HEK293T (cell line): ENCODE results near the gene EIF5.

ENCODE experiments used
- CTCF ChIA-PET: fragments of 350-600 bp; formaldehyde crosslinking; extraction: SDS; loops from one replicate; lab custom pipeline; 2021; ENCODE audit warnings: antibody characterized with exemption, inconsistent platforms; lab: Yijun Ruan, JAX
- POLR2A ChIA-PET: fragments of 350-600 bp; formaldehyde crosslinking; extraction: SDS; loops from one replicate; lab custom pipeline; 2020; ENCODE audit warnings: antibody characterized with exemption, inconsistent platforms; lab: Yijun Ruan, JAX
- DNase-seq: peaks from one replicate; pipeline ENCODE4 v3.0.0; 2012; ENCODE audit warnings: mixed read lengths; ENCODE audit errors: extremely low spot score
- ARNT ChIP-seq: fragments of 450-650 bp; IDR thresholded peaks from 2 replicates; pipeline ENCODE4 v1.6.1; 2017; ENCODE audit warnings: mild to moderate bottlenecking
- BHLHE40 ChIP-seq: fragments of 450-650 bp; IDR thresholded peaks from 2 replicates; pipeline ENCODE4 v1.6.1; 2016; ENCODE audit warnings: mild to moderate bottlenecking, moderate library complexity, borderline replicate concordance
- CTBP1 ChIP-seq: fragments of 450-650 bp; IDR thresholded peaks from 2 replicates; pipeline ENCODE4 v1.6.1; 2016; ENCODE audit warnings: borderline replicate concordance
- ELF4 ChIP-seq: fragments of 450-650 bp; IDR thresholded peaks from 2 replicates; pipeline ENCODE4 v1.6.1; 2017; ENCODE audit warnings: antibody characterized with exemption
- FOXA1 ChIP-seq: fragments of 450-650 bp; IDR thresholded peaks from 2 replicates; pipeline ENCODE4 v1.6.1; 2016; ENCODE audit warnings: mild to moderate bottlenecking
- FOXK2 ChIP-seq: fragments of 450-650 bp; IDR thresholded peaks from 2 replicates; pipeline ENCODE4 v1.6.1; 2016; ENCODE audit warnings: mild to moderate bottlenecking
- FOXM1 ChIP-seq: fragments of 450-650 bp; IDR thresholded peaks from 2 replicates; pipeline ENCODE4 v1.6.1; 2017; ENCODE audit warnings: mild to moderate bottlenecking, borderline replicate concordance
- HDGF ChIP-seq: fragments of 450-650 bp; IDR thresholded peaks from 2 replicates; pipeline ENCODE4 v1.6.1; 2017; ENCODE audit warnings: antibody characterized with exemption, borderline replicate concordance
- L3MBTL2 ChIP-seq: fragments of 450-650 bp; conservative IDR thresholded peaks from 2 replicates; pipeline ENCODE4 v1.6.1; 2016; ENCODE audit warnings: mild to moderate bottlenecking
- LEF1 ChIP-seq: fragments of 450-650 bp; IDR thresholded peaks from 2 replicates; pipeline ENCODE4 v1.6.1; 2017; ENCODE audit warnings: mild to moderate bottlenecking, borderline replicate concordance
- NFRKB ChIP-seq: fragments of 450-650 bp; IDR thresholded peaks from 2 replicates; pipeline ENCODE4 v1.6.1; 2016; ENCODE audit warnings: mild to moderate bottlenecking, moderate library complexity
- SP1 ChIP-seq: fragments of 450-650 bp; IDR thresholded peaks from 2 replicates; pipeline ENCODE4 v1.6.1; 2017
- SUZ12 ChIP-seq: fragments of 450-650 bp; IDR thresholded peaks from 2 replicates; pipeline ENCODE4 v1.6.1; 2016; ENCODE audit warnings: mild to moderate bottlenecking
- TARDBP ChIP-seq: fragments of 450-650 bp; IDR thresholded peaks from 2 replicates; pipeline ENCODE4 v1.6.1; 2016
- ZNF384 ChIP-seq: fragments of 450-650 bp; IDR thresholded peaks from 2 replicates; pipeline ENCODE4 v1.6.1; 2016
- TF ChIP-seq, protein P1 (sequence below): fragments of 450-650 bp; IDR thresholded peaks from 2 replicates; pipeline ENCODE4 v1.6.1; 2016

The EIF5 gene

DNA sequence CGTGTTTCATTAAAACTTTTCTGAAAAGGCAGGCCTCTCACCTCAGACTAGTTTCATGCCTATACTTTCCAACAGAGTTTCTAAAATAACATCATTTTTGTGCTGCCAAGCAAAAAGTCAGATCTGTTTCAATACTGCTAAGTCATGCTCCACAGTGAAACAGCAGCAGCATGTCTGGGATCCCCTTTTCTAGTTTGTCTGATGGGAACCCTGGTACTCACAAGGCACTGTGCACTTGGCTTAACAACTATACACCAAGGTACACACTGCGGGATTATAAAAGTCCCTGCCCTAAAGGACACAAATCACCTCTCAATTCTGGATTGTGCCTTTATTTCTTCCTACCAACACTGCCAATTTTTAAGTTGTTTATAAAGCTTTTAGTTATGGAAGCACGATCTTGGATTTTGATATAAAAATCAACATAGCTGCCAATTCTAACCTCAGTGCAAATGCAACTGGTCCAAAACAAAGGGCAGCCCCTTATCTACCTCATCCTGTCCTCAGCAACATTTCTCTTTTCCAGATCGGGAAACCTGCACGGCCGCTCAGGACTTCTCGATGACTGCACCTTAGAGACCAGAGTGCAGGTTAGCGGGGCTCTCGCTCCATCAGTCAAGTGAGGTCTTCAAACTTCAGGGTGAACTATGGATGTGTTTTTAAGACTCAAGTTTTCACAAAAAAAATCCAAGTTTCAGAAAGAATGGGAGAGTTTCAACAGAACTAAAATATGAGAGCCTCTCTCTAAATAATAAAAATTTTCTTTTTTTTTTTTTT is 1.7 kb upstream of the EIF5 start:
- POLR2A ChIA-PET = interaction anchor here (0.7 to 5.5 kb wide), 8 partner anchors 8 to 65 kb away, joined by 3 to 76 read pairs (median 8); no protein-coding TSS in a partner anchor
- CTCF ChIA-PET = interaction anchor here (1.2 kb wide), 1 partner anchor 61 kb away, joined by 3 read pairs; no protein-coding TSS in a partner anchor
- no peak for TF ChIP-seq LEF1
- TF ChIP-seq, protein P1, sequence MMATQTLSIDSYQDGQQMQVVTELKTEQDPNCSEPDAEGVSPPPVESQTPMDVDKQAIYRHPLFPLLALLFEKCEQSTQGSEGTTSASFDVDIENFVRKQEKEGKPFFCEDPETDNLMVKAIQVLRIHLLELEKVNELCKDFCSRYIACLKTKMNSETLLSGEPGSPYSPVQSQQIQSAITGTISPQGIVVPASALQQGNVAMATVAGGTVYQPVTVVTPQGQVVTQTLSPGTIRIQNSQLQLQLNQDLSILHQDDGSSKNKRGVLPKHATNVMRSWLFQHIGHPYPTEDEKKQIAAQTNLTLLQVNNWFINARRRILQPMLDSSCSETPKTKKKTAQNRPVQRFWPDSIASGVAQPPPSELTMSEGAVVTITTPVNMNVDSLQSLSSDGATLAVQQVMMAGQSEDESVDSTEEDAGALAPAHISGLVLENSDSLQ = no peak
- no peak for TF ChIP-seq SP1
- no peak for TF ChIP-seq ELF4
- TF ChIP-seq CTBP1 = no peak
- TF ChIP-seq SUZ12 = no peak
- TF ChIP-seq FOXA1 = no peak
- no peak for TF ChIP-seq FOXK2
- TF ChIP-seq FOXM1 = no peak
- TF ChIP-seq L3MBTL2 = no peak
- no peak for TF ChIP-seq NFRKB
- TF ChIP-seq ZNF384 = no peak
- TF ChIP-seq BHLHE40 = no peak
- no peak for DNase-seq

DNA sequence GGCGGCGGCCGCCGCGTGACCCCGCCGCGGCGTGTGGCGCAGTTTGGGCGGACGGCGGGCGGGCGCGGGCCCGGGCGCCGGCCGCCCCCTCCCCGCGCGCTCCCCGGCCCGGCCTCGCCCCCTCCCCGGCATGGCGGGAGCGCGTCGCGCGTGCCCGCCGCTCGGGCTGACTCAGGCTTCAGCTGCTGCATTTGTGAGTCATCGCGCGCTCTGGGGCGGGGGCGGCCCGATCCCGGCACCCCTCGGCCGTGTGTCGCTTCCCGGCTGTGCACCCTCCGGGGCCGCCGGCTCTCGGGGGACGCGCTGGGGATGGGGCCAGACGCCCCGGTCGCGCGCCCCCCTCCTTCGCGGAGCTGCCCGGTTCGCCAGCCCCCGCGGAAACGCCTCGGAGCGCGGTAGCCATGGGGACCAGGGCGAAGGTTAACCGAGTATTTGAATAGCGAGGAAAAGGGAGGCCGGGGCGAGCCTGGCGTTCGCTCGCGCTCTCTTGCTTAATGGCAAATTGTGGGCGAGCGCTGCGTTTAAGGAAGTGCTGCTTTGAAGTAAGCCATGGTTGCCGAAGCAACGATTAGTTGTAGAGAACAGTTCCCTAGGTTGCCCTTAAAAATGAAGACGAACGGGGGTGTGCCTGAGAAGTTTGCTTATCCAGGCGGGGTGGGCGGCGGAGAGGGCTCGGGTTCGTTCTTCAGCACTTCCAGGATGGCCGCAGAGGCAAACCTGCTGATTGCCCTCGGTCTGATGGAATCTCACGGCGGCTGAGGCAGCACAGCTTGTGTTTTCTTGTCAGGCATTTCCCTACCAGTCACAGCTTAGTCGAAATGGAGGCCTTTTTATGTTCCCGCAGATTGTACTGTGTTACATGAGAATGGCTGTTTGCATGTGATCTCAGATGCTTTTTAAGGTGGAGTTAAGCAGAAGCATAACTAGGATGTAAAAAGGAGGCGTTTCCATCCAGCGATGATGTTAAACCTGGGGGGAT is 896 bp downstream of the EIF5 start:
- ChIA-PET POLR2A (interaction anchor here (0.6 to 5.5 kb wide), 25 partner anchors 10 to 280 kb away, joined by 3 to 76 read pairs (median 5); partner anchors contain the start of genes EXOC3L4 and MARK3), CTCF (interaction anchor here (0.7 kb wide), 1 partner anchor 1009 kb away, joined by 3 read pairs; no protein-coding TSS in a partner anchor)
- DNase-seq = peak; percentile 41
- TF ChIP-seq ARNT (no peak), SP1 (no peak), ELF4 (no peak), FOXK2 (no peak), BHLHE40 (no peak)
- TF ChIP-seq, protein P1 = no peak

DNA sequence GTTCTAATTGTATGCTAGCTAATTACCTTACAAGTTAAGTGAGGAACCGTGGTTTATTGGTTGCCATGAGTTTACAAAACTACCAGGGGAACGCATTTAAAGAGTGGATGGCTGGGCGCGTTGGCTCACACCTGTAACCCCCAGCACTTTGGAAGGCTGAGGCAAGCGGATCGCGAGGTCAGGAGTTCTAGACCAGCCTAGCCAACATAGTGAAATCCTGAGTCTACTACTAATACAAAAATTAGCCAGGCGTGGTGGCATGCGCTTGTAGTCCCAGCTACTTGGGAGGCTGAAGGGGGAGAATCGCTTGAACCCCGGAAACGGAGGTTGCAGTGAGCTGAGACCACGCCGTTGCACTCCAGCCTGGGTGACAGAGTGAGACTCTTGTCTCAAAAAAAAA is 2.2 kb downstream of the EIF5 start:
- POLR2A ChIA-PET = interaction anchor here (1.2 to 5.5 kb wide), 4 partner anchors 8 to 49 kb away, joined by 3 to 76 read pairs (median 14); partner anchors contain the start of gene MARK3

DNA sequence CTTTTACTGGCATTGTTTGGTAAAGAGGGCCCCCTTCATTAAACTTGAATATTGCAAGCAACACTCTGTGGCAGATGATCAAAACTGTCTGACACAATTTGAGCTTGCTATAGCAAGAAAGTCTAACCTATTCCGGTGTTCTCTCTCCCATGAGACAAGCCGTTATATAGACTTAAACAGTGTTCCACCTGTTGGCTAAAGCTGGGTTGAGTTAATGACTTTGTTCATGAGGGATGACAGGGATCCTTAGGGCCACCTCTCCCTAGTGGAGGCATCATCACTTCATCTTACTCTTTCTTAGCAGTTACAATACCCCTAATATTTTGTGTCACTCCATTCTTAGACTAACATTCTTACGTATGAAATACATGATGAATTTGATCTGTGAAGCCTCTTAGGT is 3.8 kb downstream of the EIF5 start:
- no peak for DNase-seq
- CTCF ChIA-PET = no interaction called here
- TF ChIP-seq SP1 (no peak), TARDBP (no peak), BHLHE40 (no peak)
- POLR2A ChIA-PET = no interaction called here

More for the DNA sequence above, 2.2 kb downstream of the EIF5 start:
- DNase-seq = no peak
- CTCF ChIA-PET = interaction anchor here (0.7 kb wide), 2 partner anchors 57 to 90 kb away, joined by 6 to 7 read pairs; no protein-coding TSS in a partner anchor
- TF ChIP-seq FOXK2 = no peak
- no peak for TF ChIP-seq NFRKB
- TF ChIP-seq BHLHE40 = no peak
- TF ChIP-seq, protein P1 = no peak
- no peak for TF ChIP-seq ZNF384
- TF ChIP-seq L3MBTL2 = no peak
- TF ChIP-seq FOXM1 = no peak
- no peak for TF ChIP-seq SP1
- no peak for TF ChIP-seq LEF1
- TF ChIP-seq HDGF = no peak
- no peak for TF ChIP-seq ELF4
- no peak for TF ChIP-seq ARNT

DNA sequence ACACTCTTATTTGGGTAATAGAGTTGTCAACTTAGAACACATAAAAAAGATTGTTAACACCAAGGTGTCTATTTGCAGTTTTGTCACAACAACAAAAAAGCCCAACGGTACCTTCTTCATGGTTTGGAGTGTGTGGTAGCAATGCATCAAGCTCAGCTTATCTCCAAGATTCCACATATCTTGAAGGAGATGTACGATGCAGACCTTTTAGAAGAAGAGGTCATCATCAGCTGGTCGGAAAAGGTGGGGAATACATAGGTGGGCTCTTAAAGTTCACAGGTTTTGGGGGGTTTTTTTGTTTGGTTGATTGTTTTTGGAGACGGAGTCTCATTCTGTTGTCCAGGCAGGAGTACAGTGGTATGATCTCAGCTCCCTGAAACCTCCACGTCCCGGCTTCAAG is 5.5 kb downstream of the EIF5 start:
- no peak for DNase-seq
- CTCF ChIA-PET = interaction anchor here (1.7 kb wide), 1 partner anchor 51 kb away, joined by 4 read pairs; no protein-coding TSS in a partner anchor
- POLR2A ChIA-PET = interaction anchor here (2.8 kb wide), 1 partner anchor 46 kb away, joined by 10 read pairs; the partner anchor contains the start of gene MARK3
- no peak for TF ChIP-seq ELF4
- no peak for TF ChIP-seq ARNT
- no peak for TF ChIP-seq HDGF
- no peak for TF ChIP-seq SUZ12
- no peak for TF ChIP-seq NFRKB
- TF ChIP-seq SP1 = no peak
- no peak for TF ChIP-seq FOXK2
- TF ChIP-seq TARDBP = no peak
- no peak for TF ChIP-seq FOXA1
- no peak for TF ChIP-seq CTBP1
- TF ChIP-seq, protein P1 = no peak
- no peak for TF ChIP-seq LEF1
- no peak for TF ChIP-seq ZNF384
- TF ChIP-seq BHLHE40 = no peak
- no peak for TF ChIP-seq L3MBTL2
